Activated CD4-positive, alpha-beta T cell treated with anti-CD3 and anti-CD28 coated beads, Interleukin-2, Interleukin-6, amounts not matched to agents 100 ng/mL and 50 ng/mL, durations not matched to agents 16 hours and 8 hours (primary cell): ENCODE measurements around the gene UBE4B.
"Not testable (repeated sequence)": the region's sequence is repeated elsewhere in the genome, so short reads cannot be mapped to it uniquely, and the experiment has no call there.

Source experiments
- DNase-seq: peaks from one replicate; pipeline ENCODE4 v3.0.0-alpha.2; 2020

UBE4B gene

GRCh38 chr1:10032590-10033358 is at the start of gene UBE4B:
Gene UBE4B, plus strand, starts transcription at chr1:10032958. Its CDS starts 713 bp downstream, at chr1:10033671.
- peak; percentile 99 for DNase-seq

- no peak for DNase-seq
Measured at GRCh38 chr1:9984253-9984652, 48.5 kb upstream of the UBE4B start.

GRCh38 chr1:9985001-9985400 is 47.8 kb upstream of the UBE4B start:
- DNase-seq, result no peak

GRCh38 chr1:9989773-9990172 is 43.0 kb upstream of the UBE4B start:
- no peak for DNase-seq

GRCh38 chr1:9990944-9991343 is 41.8 kb upstream of the UBE4B start:
- no peak for DNase-seq

- DNase-seq, result no peak
Measured at GRCh38 chr1:9992910-9993309, 39.8 kb upstream of the UBE4B start.

GRCh38 chr1:9993561-9994075 is 39.1 kb upstream of the UBE4B start:
- DNase-seq, result no peak

- no peak for DNase-seq
Measured at GRCh38 chr1:9996624-9997582, 35.9 kb upstream of the UBE4B start, which contains the start of gene RBP7. Gene RBP7, plus strand, starts transcription at chr1:9997228. Its CDS starts 31 bp downstream, at chr1:9997259.

- no peak for DNase-seq
Measured at GRCh38 chr1:10001016-10001665, 31.6 kb upstream of the UBE4B start.

- DNase-seq, result not testable (repeated sequence)
Measured at GRCh38 chr1:10005248-10005647, 27.5 kb upstream of the UBE4B start.

- no peak for DNase-seq
Measured at GRCh38 chr1:10007169-10007568, 25.6 kb upstream of the UBE4B start.

GRCh38 chr1:10014016-10014415 is 18.7 kb upstream of the UBE4B start:
- DNase-seq, result no peak

- no peak for DNase-seq
Measured at GRCh38 chr1:10019561-10019960, 13.2 kb upstream of the UBE4B start.

GRCh38 chr1:10020086-10020485 is 12.7 kb upstream of the UBE4B start:
- DNase-seq, result no peak

- not testable (repeated sequence) for DNase-seq
Measured at GRCh38 chr1:10020678-10021077, 12.1 kb upstream of the UBE4B start.

- DNase-seq, result not testable (repeated sequence)
Measured at GRCh38 chr1:10021992-10022391, 10.8 kb upstream of the UBE4B start.

GRCh38 chr1:10022656-10023055 is 10.1 kb upstream of the UBE4B start:
- DNase-seq, result no peak

GRCh38 chr1:10025354-10025753 is 7.4 kb upstream of the UBE4B start:
- DNase-seq, result no peak

GRCh38 chr1:10027027-10027426 is 5.7 kb upstream of the UBE4B start:
- no peak for DNase-seq

GRCh38 chr1:10028956-10029500 is 3.7 kb upstream of the UBE4B start:
- DNase-seq, result not testable (repeated sequence)

GRCh38 chr1:10031461-10031860 is 1.3 kb upstream of the UBE4B start:
- DNase-seq, result no peak

GRCh38 chr1:10033359-10033845 is 644 bp downstream of the UBE4B start:
- peak; percentile 37 for DNase-seq
